ENCODE measurements around the gene NHS.

NHS gene

DNA sequence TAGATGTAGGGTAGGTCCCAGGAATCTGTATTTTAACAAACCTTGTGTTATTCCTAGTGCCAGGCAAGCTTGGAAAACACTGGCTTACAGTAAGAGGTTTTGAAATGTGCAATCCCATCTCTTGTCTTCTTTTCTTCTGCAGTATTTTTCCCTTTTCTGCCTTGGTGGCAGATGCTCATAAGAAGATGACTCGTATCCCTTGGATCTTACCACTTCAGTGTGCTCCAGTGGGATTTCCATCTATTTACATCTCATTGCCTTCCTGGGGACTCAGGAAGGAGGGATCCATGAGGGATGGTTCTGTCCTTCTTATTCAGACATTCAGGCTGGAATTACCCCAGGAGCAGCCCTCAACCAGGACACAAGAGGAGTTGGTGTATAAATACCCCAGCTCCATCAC lies 136.6 kb downstream of the NHS start:
- H3K79me2 ChIP-seq (ENCODE audit: control insufficient read depth, insufficient read depth, low read length, unreplicated experiment): no peaks in the 10 kb centered on the region
- no peak overlapping the region for H2AFZ ChIP-seq (ENCODE audit: low read length, unreplicated experiment)
- no peak overlapping the region for H3K4me3 ChIP-seq (ENCODE audit: low read depth, low read length)
- H3K27me3 ChIP-seq (ENCODE audit: insufficient read depth, low read length): no peaks in the 10 kb centered on the region
- no peak overlapping the region for H3K27ac ChIP-seq (ENCODE audit: low read depth, low read length)
- H3K36me3 ChIP-seq (ENCODE audit: insufficient read depth, low read length): no peaks in the 10 kb centered on the region
- peaks cover 9% of the 10 kb centered on the region for H3K4me1 ChIP-seq (ENCODE audit: control insufficient read depth, insufficient read depth, low read length, unreplicated experiment)

DNA sequence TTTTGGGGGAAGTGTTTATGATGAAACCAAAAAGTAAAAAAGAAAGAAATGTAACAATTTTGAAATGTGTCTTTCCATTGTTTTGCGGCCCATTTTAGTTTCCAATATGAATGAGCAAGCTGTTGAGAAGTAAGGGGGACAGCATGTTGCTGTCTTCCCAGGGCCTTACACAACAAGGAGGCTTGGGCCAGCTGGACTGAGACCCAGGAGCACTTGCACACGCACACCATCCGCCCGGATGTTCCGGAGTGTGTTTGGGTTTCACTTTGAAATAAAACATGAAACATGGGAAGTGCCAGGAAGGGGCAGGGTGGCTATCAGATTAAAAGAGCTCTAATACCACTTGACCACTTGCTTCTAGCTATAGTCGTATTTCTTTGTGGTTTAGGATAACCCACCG lies 144.4 kb downstream of the NHS start:
- no peaks in the 10 kb centered on the region for H3K79me2 ChIP-seq (ENCODE audit: control insufficient read depth, insufficient read depth, low read length, unreplicated experiment)

DNA sequence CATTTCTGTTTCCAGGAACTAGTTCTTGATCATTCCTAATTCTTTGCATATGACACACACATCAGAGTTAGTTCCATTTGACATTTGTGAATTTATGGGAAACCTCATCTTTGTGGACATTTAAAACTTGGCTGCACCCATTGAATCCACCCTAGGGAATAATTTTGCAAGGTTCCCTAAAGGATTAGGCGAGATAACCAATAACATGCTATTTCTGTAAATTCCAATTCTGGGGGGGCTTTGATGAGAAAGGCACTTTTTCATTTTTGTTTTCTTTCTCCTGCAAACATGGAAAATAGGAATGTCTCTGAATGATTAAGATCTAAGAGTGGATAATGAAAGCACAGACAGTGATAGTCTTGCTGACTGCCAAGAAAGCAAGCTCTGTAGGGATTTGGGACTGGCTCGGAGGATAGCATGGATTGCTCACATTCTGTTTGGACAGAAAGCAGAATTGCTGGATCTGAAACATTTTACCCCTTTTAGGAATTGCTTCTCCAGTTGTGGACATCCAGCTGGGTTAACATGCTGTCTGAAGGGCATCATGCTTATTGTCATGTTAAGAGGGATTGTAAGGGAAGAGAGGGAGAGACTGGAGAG lies 145.1 kb downstream of the NHS start:
- H3K36me3 ChIP-seq (ENCODE audit: insufficient read depth, low read length): no peaks in the 10 kb centered on the region
- H3K4me3 ChIP-seq (ENCODE audit: low read depth, low read length): peak overlapping the region; percentile 75
- no peaks in the 10 kb centered on the region for H3K79me2 ChIP-seq (ENCODE audit: control insufficient read depth, insufficient read depth, low read length, unreplicated experiment)
- no peaks in the 10 kb centered on the region for H3K27me3 ChIP-seq (ENCODE audit: insufficient read depth, low read length)
- H3K4me1 ChIP-seq (ENCODE audit: control insufficient read depth, insufficient read depth, low read length, unreplicated experiment): peaks cover 17% of the 10 kb centered on the region
- peak overlapping the region; percentile 77 for H2AFZ ChIP-seq (ENCODE audit: low read length, unreplicated experiment)
- peak overlapping the region; percentile 64 for H3K27ac ChIP-seq (ENCODE audit: low read depth, low read length)

More for the DNA sequence above, 144.4 kb downstream of the NHS start:
- Histone ChIP-seq H3K36me3 (ENCODE audit: insufficient read depth, low read length) (no peaks in the 10 kb centered on the region), H3K4me1 (ENCODE audit: control insufficient read depth, insufficient read depth, low read length, unreplicated experiment) (peaks cover 17% of the 10 kb centered on the region), H2AFZ (ENCODE audit: low read length, unreplicated experiment) (peak overlapping the region; percentile 77), H3K27ac (ENCODE audit: low read depth, low read length) (peak overlapping the region; percentile 64), H3K27me3 (ENCODE audit: insufficient read depth, low read length) (no peaks in the 10 kb centered on the region), H3K4me3 (ENCODE audit: low read depth, low read length) (peak overlapping the region; percentile 75)

DNA sequence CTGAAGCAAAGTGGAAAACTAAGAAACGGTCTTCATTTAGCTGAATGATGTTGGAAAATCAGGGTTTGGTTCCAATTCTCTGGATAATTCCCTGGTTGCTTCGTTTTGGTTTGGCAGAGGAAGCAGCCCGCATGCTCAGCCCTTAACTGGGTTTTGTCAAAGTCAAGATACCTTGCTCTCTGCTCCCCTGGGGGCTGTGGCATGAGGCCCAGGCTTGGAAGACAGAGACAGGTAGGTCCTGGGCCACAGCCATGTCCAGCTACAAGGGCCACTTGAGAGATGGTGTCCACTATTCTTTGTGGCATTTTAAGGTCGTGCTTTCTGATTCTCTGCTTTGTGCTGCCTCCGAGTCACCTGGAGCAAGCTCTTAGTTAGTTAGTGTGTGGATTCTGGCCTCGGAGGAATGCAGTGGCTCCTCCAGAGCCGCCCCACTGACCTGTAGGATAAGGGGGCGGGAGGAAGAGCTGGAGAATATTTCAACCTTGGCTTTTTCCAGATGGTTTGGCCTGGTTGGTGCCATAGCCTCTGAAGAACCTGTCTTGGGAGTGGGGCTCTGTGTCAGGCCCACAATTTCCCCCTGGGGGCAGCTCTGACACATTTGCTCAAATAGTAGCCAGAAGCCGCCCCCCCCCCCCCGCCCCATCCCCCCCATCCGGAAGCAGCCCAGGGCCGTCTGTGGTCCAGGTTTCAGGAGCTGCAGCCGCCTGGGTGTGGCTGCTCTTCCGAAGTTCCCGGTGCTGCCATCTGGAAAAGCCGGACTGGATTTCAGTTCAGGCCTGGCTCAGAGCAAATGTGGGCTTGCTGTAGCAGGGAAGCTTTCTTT lies 147.1 kb downstream of the NHS start:
- no peaks in the 10 kb centered on the region for H3K36me3 ChIP-seq (ENCODE audit: insufficient read depth, low read length)
- H3K27me3 ChIP-seq (ENCODE audit: insufficient read depth, low read length): no peaks in the 10 kb centered on the region
- peaks cover 17% of the 10 kb centered on the region for H3K4me1 ChIP-seq (ENCODE audit: control insufficient read depth, insufficient read depth, low read length, unreplicated experiment)
- H3K27ac ChIP-seq (ENCODE audit: low read depth, low read length): no peak overlapping the region
- H2AFZ ChIP-seq (ENCODE audit: low read length, unreplicated experiment): no peak overlapping the region
- H3K4me3 ChIP-seq (ENCODE audit: low read depth, low read length): no peak overlapping the region
- no peaks in the 10 kb centered on the region for H3K79me2 ChIP-seq (ENCODE audit: control insufficient read depth, insufficient read depth, low read length, unreplicated experiment)

DNA sequence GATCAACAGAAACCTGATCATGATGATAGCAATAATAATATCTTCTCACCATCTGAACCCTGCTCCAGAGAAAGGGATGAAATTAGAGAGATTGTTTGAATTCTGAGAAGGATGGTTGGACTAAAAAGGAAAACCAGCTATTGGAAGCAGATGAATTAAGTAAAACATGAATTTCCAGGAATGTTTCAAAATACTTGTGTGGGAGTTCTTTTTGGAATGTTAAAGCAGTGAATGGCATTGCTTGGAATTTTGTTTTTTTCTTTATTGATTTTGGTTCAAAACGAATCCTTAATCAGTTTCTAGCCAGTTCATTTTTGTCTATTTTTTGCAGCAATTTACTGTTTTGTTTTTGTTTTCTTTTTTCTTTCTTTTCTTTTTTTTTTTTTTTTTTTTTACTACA lies 150.3 kb downstream of the NHS start:
- Histone ChIP-seq H3K4me1 (ENCODE audit: control insufficient read depth, insufficient read depth, low read length, unreplicated experiment) (peaks cover 2% of the 10 kb centered on the region), H3K27me3 (ENCODE audit: insufficient read depth, low read length) (no peaks in the 10 kb centered on the region), H3K4me3 (ENCODE audit: low read depth, low read length) (no peak overlapping the region), H3K27ac (ENCODE audit: low read depth, low read length) (no peak overlapping the region), H3K79me2 (ENCODE audit: control insufficient read depth, insufficient read depth, low read length, unreplicated experiment) (no peaks in the 10 kb centered on the region), H3K36me3 (ENCODE audit: insufficient read depth, low read length) (no peaks in the 10 kb centered on the region), H2AFZ (ENCODE audit: low read length, unreplicated experiment) (no peak overlapping the region)

DNA sequence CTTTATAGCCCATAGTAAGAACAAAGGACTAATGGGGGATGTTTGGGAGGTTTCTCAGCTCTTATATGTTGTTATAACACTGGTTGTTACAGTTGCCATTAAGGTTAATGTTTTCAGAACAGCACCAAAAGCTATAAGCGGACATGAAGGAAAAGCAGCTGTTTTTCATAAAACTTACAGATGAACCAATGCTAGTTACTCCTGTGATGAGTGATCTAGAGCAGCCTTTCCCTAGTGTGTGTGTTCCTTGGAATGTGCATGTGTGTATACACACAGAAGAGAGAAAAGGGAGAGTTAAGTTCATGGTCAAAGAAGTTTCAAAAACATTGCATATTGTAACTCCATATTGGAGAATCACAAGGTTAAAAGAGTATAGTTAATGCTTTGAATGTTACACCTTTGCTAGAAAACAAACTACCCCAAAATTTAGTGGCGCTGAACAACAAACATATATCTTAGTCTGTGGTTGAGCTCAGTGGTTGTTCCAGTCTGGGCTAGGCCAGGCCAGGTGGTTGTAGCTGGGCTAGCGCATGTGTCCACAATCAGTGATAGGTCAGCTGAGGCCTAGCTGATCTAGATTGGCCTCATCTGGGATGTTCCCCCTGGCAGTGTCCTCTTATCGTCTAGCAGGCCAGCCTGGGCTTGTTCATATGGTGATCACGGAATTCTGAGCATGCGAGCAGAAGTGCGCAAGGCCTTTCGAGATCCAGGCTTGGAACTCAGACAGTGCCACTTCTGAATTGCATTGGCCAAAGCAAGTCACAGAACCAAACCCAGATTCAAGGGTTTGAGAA lies 151.0 kb downstream of the NHS start:
- no peaks in the 10 kb centered on the region for H3K36me3 ChIP-seq (ENCODE audit: insufficient read depth, low read length)
- no peaks in the 10 kb centered on the region for H3K79me2 ChIP-seq (ENCODE audit: control insufficient read depth, insufficient read depth, low read length, unreplicated experiment)
- no peak overlapping the region for H3K27ac ChIP-seq (ENCODE audit: low read depth, low read length)
- H3K4me3 ChIP-seq (ENCODE audit: low read depth, low read length): no peak overlapping the region
- H2AFZ ChIP-seq (ENCODE audit: low read length, unreplicated experiment): no peak overlapping the region
- no peaks in the 10 kb centered on the region for H3K27me3 ChIP-seq (ENCODE audit: insufficient read depth, low read length)
- no peaks in the 10 kb centered on the region for H3K4me1 ChIP-seq (ENCODE audit: control insufficient read depth, insufficient read depth, low read length, unreplicated experiment)

DNA sequence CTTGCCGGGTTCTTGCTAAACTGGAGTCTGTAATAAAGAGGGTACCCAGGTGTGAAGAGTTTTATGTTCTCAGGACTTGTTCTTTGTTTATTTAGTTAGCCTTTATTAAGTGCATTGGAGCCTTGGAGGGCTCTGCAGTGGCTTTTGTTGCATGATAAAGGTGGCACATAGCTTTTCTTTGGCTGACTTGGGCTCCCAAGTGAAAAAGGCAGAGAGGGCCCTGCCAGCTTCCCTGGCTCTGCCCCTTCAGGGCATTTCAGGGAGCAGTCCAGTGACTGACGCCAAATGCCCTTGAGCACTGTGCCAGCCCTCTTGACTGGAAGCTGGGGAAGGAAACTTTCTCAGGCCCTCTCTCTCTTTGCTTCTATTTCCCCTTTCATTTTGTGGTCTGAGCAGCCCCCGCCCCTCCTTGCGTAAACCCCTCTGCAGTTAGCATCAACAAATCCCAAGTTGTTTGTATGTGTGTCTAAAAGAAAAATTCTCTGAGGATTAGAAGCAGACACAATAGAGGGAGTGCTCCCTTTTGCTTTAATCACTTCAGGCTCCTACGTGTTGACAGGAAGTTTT lies 152.2 kb downstream of the NHS start:
- Histone ChIP-seq H3K4me1 (ENCODE audit: control insufficient read depth, insufficient read depth, low read length, unreplicated experiment) (no peaks in the 10 kb centered on the region), H3K27me3 (ENCODE audit: insufficient read depth, low read length) (no peaks in the 10 kb centered on the region), H2AFZ (ENCODE audit: low read length, unreplicated experiment) (no peak overlapping the region), H3K27ac (ENCODE audit: low read depth, low read length) (no peak overlapping the region), H3K79me2 (ENCODE audit: control insufficient read depth, insufficient read depth, low read length, unreplicated experiment) (no peaks in the 10 kb centered on the region), H3K4me3 (ENCODE audit: low read depth, low read length) (no peak overlapping the region), H3K36me3 (ENCODE audit: insufficient read depth, low read length) (no peaks in the 10 kb centered on the region)

DNA sequence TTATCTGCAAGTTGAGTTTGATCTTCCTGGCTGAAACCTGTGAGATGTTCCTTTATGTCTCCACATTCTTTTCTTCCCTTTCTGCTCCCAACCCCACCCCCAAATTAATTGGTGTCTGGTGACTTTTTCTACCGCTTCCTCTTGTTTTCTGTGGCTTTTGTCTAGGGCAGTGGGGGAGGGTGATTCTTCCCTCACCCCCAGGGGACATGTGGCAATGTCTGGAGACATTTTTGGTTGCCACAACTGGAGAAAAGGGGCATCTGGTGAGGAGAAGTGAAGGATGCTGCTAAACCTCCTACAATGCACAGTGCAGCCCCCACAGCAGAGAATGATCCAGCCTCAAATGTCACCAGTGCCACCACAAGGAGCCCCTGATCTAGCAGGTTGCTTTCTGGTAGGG lies 152.9 kb downstream of the NHS start:
- H3K27ac ChIP-seq (ENCODE audit: low read depth, low read length): no peak overlapping the region
- H3K4me1 ChIP-seq (ENCODE audit: control insufficient read depth, insufficient read depth, low read length, unreplicated experiment): no peaks in the 10 kb centered on the region
- H3K36me3 ChIP-seq (ENCODE audit: insufficient read depth, low read length): no peaks in the 10 kb centered on the region
- H3K4me3 ChIP-seq (ENCODE audit: low read depth, low read length): no peak overlapping the region
- H3K79me2 ChIP-seq (ENCODE audit: control insufficient read depth, insufficient read depth, low read length, unreplicated experiment): no peaks in the 10 kb centered on the region
- no peak overlapping the region for H2AFZ ChIP-seq (ENCODE audit: low read length, unreplicated experiment)
- no peaks in the 10 kb centered on the region for H3K27me3 ChIP-seq (ENCODE audit: insufficient read depth, low read length)

DNA sequence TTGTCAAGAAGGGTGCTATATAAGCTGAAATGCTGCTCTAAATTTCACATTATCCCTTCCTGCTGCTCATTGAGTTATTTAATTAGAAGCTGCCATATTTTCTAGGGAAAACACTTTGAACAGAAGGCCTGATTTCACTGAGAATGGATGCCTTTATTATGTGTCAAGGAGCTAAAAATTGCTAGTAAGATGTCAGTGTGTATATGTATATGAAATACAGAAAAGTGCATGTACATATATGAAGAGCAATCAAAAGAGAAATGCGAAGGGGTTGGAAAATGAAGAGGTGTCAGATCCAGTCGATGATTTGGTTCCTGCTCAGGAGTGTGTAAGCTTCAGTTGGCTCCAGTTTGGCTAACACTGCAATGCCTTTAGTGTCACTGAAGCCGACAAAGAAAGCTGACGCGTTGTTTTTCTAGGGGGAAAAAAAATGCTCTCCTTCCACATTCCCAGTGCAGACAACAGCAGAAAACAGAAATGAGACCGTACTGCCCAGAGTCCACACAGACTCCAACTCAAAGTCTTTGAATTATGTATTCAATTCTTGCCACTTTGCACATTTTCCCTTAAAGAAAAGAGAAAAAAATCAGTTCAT lies 154.2 kb downstream of the NHS start:
- Histone ChIP-seq H3K4me1 (ENCODE audit: control insufficient read depth, insufficient read depth, low read length, unreplicated experiment) (no peaks in the 10 kb centered on the region), H3K4me3 (ENCODE audit: low read depth, low read length) (no peak overlapping the region), H2AFZ (ENCODE audit: low read length, unreplicated experiment) (no peak overlapping the region), H3K79me2 (ENCODE audit: control insufficient read depth, insufficient read depth, low read length, unreplicated experiment) (no peaks in the 10 kb centered on the region), H3K36me3 (ENCODE audit: insufficient read depth, low read length) (no peaks in the 10 kb centered on the region), H3K27ac (ENCODE audit: low read depth, low read length) (no peak overlapping the region), H3K27me3 (ENCODE audit: insufficient read depth, low read length) (no peaks in the 10 kb centered on the region)

DNA sequence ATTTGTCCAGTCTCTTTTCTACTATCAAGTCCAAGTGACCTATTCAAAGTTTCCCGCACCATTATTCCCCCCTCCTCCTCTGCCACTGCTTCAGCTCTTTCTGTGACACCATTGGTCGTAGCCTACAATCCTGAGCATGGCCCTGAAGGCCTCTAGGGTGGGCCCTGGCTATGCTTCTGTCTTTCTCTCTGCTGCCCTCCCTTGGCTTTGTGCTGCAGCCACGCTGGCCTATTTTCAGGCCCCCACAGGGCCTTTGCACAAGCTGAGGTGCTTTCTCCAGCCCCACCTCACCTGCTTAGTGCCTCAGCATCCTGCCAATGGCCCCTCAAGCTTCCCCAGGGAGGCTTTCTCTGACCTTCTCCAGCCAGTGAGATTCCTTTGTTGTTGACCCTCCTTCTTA lies 156.5 kb downstream of the NHS start:
- no peaks in the 10 kb centered on the region for H3K27me3 ChIP-seq (ENCODE audit: insufficient read depth, low read length)
- H3K4me3 ChIP-seq (ENCODE audit: low read depth, low read length): no peak overlapping the region
- no peak overlapping the region for H2AFZ ChIP-seq (ENCODE audit: low read length, unreplicated experiment)
- no peak overlapping the region for H3K27ac ChIP-seq (ENCODE audit: low read depth, low read length)
- no peaks in the 10 kb centered on the region for H3K79me2 ChIP-seq (ENCODE audit: control insufficient read depth, insufficient read depth, low read length, unreplicated experiment)
- no peaks in the 10 kb centered on the region for H3K36me3 ChIP-seq (ENCODE audit: insufficient read depth, low read length)
- H3K4me1 ChIP-seq (ENCODE audit: control insufficient read depth, insufficient read depth, low read length, unreplicated experiment): no peaks in the 10 kb centered on the region
